HT-29 (cell line): ENCODE data around the gene RPUSD2. TPM values are rescaled to one million over a fixed set of nuclear protein-coding genes. Genes with fewer than 3 reads are reported as not detected.

ENCODE experiments used
- DNase-seq: peaks from one replicate; pipeline ENCODE4 v3.0.0-alpha.2; 2015; ENCODE audit warnings: low spot score
- total RNA-seq: library from RNA; depleted of rRNA; stranded (reverse); fragments of >200 nt; shearing (Covaris generic); gene quantifications from 2 replicates; pipeline ENCODE4 v1.2.3, GENCODE V29; 2014; rRNA removed

The RPUSD2 gene
- total RNA-seq, result 26.7 and 38.7 TPM in 2 replicates

- peak; percentile 97 for DNase-seq
Observed at GRCh38 chr15:40569129-40569953, at the start of gene RPUSD2. Gene RPUSD2, plus strand, starts transcription at chr15:40569299. Its CDS starts 39 bp downstream, at chr15:40569338.

- DNase-seq, result no peak
Observed at GRCh38 chr15:40523611-40524010, 45.5 kb upstream of the RPUSD2 start.

GRCh38 chr15:40525855-40526254 lies 43.2 kb upstream of the RPUSD2 start:
- DNase-seq, result no peak

- DNase-seq, result no peak
Observed at GRCh38 chr15:40528801-40529200, 40.3 kb upstream of the RPUSD2 start.

GRCh38 chr15:40533763-40534364 lies 35.2 kb upstream of the RPUSD2 start:
- DNase-seq, result no peak

- DNase-seq, result no peak
Observed at GRCh38 chr15:40534371-40534770, 34.7 kb upstream of the RPUSD2 start.

- no peak for DNase-seq
Observed at GRCh38 chr15:40536501-40536900, 32.6 kb upstream of the RPUSD2 start.

GRCh38 chr15:40538976-40539375 lies 30.1 kb upstream of the RPUSD2 start:
- peak; percentile 15 for DNase-seq

GRCh38 chr15:40543082-40543481 lies 26.0 kb upstream of the RPUSD2 start:
- peak; percentile 13 for DNase-seq

GRCh38 chr15:40543631-40544294 lies 25.3 kb upstream of the RPUSD2 start:
- no peak for DNase-seq

GRCh38 chr15:40545457-40545856 lies 23.6 kb upstream of the RPUSD2 start:
- no peak for DNase-seq

- DNase-seq, result no peak
Observed at GRCh38 chr15:40548610-40549009, 20.5 kb upstream of the RPUSD2 start.

- DNase-seq, result no peak
Observed at GRCh38 chr15:40549894-40550293, 19.2 kb upstream of the RPUSD2 start.

GRCh38 chr15:40550341-40551037 lies 18.6 kb upstream of the RPUSD2 start:
- DNase-seq, result no peak

- DNase-seq, result no peak
Observed at GRCh38 chr15:40554161-40554525, 15.0 kb upstream of the RPUSD2 start.

GRCh38 chr15:40555876-40556275 lies 13.2 kb upstream of the RPUSD2 start:
- no peak for DNase-seq

- no peak for DNase-seq
Observed at GRCh38 chr15:40558952-40559742, 10.0 kb upstream of the RPUSD2 start.

- DNase-seq, result no peak
Observed at GRCh38 chr15:40562691-40563090, 6.4 kb upstream of the RPUSD2 start.

- no peak for DNase-seq
Observed at GRCh38 chr15:40563426-40563825, 5.7 kb upstream of the RPUSD2 start.

GRCh38 chr15:40564591-40565332 lies 4.3 kb upstream of the RPUSD2 start, which contains the start of gene CCDC32:
Gene CCDC32, minus strand, starts transcription at chr15:40565042. Its CDS starts 2,027 bp downstream, at chr15:40563015.
- peak; percentile 99 for DNase-seq
